ENCODE data around the gene SHC3. TPM values are rescaled to one million over a fixed set of nuclear protein-coding genes. Genes with fewer than 3 reads are reported as not detected.

SHC3 gene
- total and polyA plus RNA-seq, 9 of the 15 experiments (the other 6 are each of a cell fraction or from before 2014, with no cell fraction given): not detected

DNA sequence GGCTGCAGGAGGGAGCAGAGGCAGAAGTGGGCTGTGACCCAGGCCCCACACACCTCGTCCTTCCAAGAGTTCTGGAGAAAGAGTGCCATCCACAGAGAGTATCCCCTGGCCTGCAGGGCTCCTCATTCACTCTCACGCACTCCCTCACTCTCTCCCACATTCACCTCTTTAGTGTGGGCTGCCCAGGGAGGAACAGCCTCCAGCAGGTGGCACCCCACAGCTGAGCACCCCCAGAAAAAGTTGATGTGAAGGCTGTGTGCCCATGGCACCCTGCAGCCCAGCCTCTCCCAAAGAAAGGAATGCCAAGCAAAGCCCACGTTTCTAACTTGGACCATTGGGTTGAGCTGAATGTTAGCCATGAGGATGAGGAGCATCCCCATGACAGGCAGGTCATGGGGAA is 4.5 kb upstream of the SHC3 start:
- Histone ChIP-seq H3K27me3 (ENCODE audit: control insufficient read depth in 2 of 2, insufficient read depth in 2 of 2, low read length in 2 of 2) (peaks cover 0 to 16% of the 10 kb centered on the region in 2 experiments; a peak in 4 of 5 replicates), H3K4me2 (ENCODE audit: insufficient read depth, low read length) (no peak overlapping the region), H3K9me3 (replicated peaks; ENCODE audit: control insufficient read depth, insufficient read depth, low read depth, low read length) (no peaks in the 10 kb centered on the region), H3K9ac (ENCODE audit: insufficient read depth in 1 of 2, low read depth in 2 of 2, low read length in 2 of 2) (no peak overlapping the region), H3K4me3 (no peak overlapping the region), H3K36me3 (ENCODE audit: control insufficient read depth, insufficient read depth, low read length) (no peaks in the 10 kb centered on the region), H3K9me1 (ENCODE audit: control insufficient read depth, insufficient read depth, low read length) (no peaks in the 10 kb centered on the region), H3K4me1 (replicated peaks in 1 of 2; ENCODE audit: control insufficient read depth in 2 of 2, insufficient read depth in 2 of 2, low read length in 2 of 2) (0 out of 5 replicates have a peak, but pooled peaks cover 0 to 3% of the 10 kb centered on the region in 2 experiments), H3K27ac (ENCODE audit: extremely low read depth, low read depth, low read length) (no peak overlapping the region), H4K20me1 (replicated peaks; ENCODE audit: control insufficient read depth, insufficient read depth, low read length) (no peaks in the 10 kb centered on the region), H2AFZ (ENCODE audit: low read depth, low read length) (no peak overlapping the region), H3K79me2 (ENCODE audit: control insufficient read depth, insufficient read depth, low read length) (no peaks in the 10 kb centered on the region)
- in situ Hi-C loops (cut with MboI) (no loop called here), intact Hi-C loops (cut with micrococcal nuclease) (no loop called here)
- no TSS peak for BruUV-seq (replicated peaks)
- ChIA-PET POLR2A (no interaction called here), CTCF (ENCODE audit: low intra/inter-chr PET ratio) (no interaction called here)
- DNase-seq (ENCODE audit: extremely low read depth in 1 of 4, low spot score in 3 of 4) (no peak), FAIRE-seq (no peak), ATAC-seq (no peak)
- 0% methylated on average over 2 of the region's 3 CpGs for WGBS (ENCODE audit: insufficient coverage, low coverage, missing lambda C conversion rate)
- TF ChIP-seq MTA2 (IDR thresholded peaks at IDR 0.05; ENCODE audit: low read depth): no peak

DNA sequence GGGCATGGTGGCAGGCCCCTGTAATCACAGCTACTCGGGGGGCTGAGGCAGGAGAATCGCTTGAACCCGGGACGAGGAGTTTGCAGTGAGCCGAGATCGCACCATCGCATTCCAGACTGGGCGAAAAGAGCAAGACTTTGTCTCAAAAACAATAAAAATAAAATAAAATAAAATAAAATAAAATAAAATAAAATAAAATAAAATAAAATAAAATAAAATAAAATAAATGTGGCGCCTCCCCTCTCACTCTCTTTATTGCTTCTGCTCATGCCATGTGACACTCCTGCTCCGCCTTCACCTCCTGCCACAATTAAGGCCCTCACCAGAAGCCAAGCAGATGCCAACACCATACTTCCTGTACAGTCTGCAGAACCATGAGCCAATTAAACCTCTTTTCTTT is 3.8 kb upstream of the SHC3 start:
- Histone ChIP-seq H3K9ac (ENCODE audit: insufficient read depth in 1 of 2, low read depth in 2 of 2, low read length in 2 of 2) (no peak overlapping the region), H3K27me3 (ENCODE audit: control insufficient read depth in 2 of 2, insufficient read depth in 2 of 2, low read length in 2 of 2) (peaks cover 0 to 21% of the 10 kb centered on the region in 2 experiments; a peak in 4 of 5 replicates), H3K4me1 (replicated peaks in 1 of 2; ENCODE audit: control insufficient read depth in 2 of 2, insufficient read depth in 2 of 2, low read length in 2 of 2) (0 out of 5 replicates have a peak, but pooled peaks cover 0 to 3% of the 10 kb centered on the region in 2 experiments), H3K36me3 (ENCODE audit: control insufficient read depth, insufficient read depth, low read length) (no peaks in the 10 kb centered on the region), H3K79me2 (ENCODE audit: control insufficient read depth, insufficient read depth, low read length) (no peaks in the 10 kb centered on the region), H3K27ac (ENCODE audit: extremely low read depth, low read depth, low read length) (no peak overlapping the region), H2AFZ (ENCODE audit: low read depth, low read length) (no peak overlapping the region), H3K9me1 (ENCODE audit: control insufficient read depth, insufficient read depth, low read length) (no peaks in the 10 kb centered on the region), H3K4me2 (ENCODE audit: insufficient read depth, low read length) (no peak overlapping the region), H3K4me3 (no peak overlapping the region), H4K20me1 (replicated peaks; ENCODE audit: control insufficient read depth, insufficient read depth, low read length) (no peaks in the 10 kb centered on the region), H3K9me3 (replicated peaks; ENCODE audit: control insufficient read depth, insufficient read depth, low read depth, low read length) (no peaks in the 10 kb centered on the region)
- ATAC-seq: no peak
- intact Hi-C loops (cut with micrococcal nuclease) (no loop called here), in situ Hi-C loops (cut with MboI) (no loop called here)
- DNase-seq (ENCODE audit: extremely low read depth in 1 of 4, low spot score in 3 of 4): no peak
- FAIRE-seq: no peak
- BruUV-seq (replicated peaks): no TSS peak
- WGBS (ENCODE audit: insufficient coverage, low coverage, missing lambda C conversion rate): 0% methylated on average over 9 of the region's 10 CpGs
- ChIA-PET CTCF (ENCODE audit: low intra/inter-chr PET ratio) (no interaction called here), POLR2A (interaction anchor here (0.5 kb wide), 1 partner anchor 55 kb away, joined by 6 read pairs; no protein-coding TSS in a partner anchor)
- TF ChIP-seq SMARCE1 (IDR thresholded peaks at IDR 0.05) (no peak), ZBTB1 (CRISPR knock-in tag; IDR thresholded peaks at IDR 0.05; ENCODE audit: borderline replicate concordance, low read depth) (no peak), TRIM28 (IDR thresholded peaks at IDR 0.05) (no peak), BRD9 (IDR thresholded peaks at IDR 0.05; ENCODE audit: low read depth, partially characterized antibody) (no peak), EGR1 (conservative IDR thresholded peaks at IDR 0.05) (no peak), ELF1 (tag; IDR thresholded peaks at IDR 0.05) (no peak), NCOR1 (IDR thresholded peaks at IDR 0.05) (no peak), ZNF146 (CRISPR knock-in tag; IDR thresholded peaks at IDR 0.05; ENCODE audit: unreplicated experiment) (no peak), HDAC1 (IDR thresholded peaks at IDR 0.05) (no peak), ZNF253 (CRISPR knock-in tag; conservative IDR thresholded peaks at IDR 0.05) (no peak), MBD2 (IDR thresholded peaks at IDR 0.05; ENCODE audit: borderline replicate concordance, low read depth) (no peak), ZNF75A (CRISPR knock-in tag; IDR thresholded peaks at IDR 0.05) (no peak)
- TF ChIP-seq, protein P1, sequence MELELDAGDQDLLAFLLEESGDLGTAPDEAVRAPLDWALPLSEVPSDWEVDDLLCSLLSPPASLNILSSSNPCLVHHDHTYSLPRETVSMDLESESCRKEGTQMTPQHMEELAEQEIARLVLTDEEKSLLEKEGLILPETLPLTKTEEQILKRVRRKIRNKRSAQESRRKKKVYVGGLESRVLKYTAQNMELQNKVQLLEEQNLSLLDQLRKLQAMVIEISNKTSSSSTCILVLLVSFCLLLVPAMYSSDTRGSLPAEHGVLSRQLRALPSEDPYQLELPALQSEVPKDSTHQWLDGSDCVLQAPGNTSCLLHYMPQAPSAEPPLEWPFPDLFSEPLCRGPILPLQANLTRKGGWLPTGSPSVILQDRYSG (tag; conservative IDR thresholded peaks at IDR 0.05; ENCODE audit: low read depth): no peak
- TF ChIP-seq, protein P2, sequence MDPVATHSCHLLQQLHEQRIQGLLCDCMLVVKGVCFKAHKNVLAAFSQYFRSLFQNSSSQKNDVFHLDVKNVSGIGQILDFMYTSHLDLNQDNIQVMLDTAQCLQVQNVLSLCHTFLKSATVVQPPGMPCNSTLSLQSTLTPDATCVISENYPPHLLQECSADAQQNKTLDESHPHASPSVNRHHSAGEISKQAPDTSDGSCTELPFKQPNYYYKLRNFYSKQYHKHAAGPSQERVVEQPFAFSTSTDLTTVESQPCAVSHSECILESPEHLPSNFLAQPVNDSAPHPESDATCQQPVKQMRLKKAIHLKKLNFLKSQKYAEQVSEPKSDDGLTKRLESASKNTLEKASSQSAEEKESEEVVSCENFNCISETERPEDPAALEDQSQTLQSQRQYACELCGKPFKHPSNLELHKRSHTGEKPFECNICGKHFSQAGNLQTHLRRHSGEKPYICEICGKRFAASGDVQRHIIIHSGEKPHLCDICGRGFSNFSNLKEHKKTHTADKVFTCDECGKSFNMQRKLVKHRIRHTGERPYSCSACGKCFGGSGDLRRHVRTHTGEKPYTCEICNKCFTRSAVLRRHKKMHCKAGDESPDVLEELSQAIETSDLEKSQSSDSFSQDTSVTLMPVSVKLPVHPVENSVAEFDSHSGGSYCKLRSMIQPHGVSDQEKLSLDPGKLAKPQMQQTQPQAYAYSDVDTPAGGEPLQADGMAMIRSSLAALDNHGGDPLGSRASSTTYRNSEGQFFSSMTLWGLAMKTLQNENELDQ (CRISPR knock-in tag; IDR thresholded peaks at IDR 0.05; ENCODE audit: borderline replicate concordance): no peak
